ENCODE measurements around the gene ZNF618.

ZNF618 gene

DNA sequence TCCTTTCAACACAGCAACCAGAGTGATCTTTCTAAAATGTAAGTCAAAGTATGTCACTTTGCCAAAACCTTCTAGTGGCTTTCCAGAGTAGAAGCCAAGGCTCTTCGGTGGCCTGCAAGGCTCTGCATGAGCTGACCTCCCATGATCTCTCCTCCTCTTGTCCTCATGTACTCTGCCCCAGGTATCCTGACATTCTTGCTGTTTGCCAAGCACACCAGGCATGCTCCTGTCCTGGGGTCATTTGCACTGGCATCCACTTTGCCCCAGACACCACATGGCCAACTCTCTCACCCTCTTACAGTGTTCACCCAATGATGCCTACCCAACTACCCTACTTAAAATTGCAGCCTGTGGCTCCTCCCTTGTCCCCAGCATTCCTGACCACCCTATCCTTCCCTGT is 86.3 kb downstream of the ZNF618 start:
- DNase-seq: no peak

DNA sequence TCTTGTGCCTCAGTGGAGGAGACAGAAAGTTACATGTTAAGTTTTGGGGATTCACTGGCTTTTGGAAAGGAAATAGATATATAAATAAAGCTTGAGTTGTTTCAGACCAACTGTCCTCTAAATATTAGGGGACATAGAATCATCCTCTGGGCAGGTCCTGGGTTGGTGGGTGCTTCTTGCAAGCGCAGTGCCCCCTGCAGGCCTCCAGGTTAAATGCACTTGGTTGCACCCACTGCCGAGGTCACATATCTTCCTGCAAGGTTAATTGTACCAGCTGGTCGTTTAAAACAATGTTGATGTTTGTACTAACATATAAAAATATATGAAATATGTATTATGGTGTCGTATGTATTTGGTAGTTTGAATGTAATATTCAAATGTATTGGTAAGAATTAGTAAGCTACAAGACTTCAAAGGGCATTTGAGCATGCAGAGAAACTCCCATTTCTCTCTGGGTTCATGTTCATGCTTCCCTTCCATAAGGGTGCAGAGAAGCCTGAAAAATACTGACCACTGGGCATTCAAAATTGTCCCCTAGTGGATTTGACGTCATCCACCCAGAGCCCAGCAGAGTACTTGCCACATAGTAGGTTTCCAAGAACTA is 87.0 kb downstream of the ZNF618 start:
- DNase-seq: no peak

DNA sequence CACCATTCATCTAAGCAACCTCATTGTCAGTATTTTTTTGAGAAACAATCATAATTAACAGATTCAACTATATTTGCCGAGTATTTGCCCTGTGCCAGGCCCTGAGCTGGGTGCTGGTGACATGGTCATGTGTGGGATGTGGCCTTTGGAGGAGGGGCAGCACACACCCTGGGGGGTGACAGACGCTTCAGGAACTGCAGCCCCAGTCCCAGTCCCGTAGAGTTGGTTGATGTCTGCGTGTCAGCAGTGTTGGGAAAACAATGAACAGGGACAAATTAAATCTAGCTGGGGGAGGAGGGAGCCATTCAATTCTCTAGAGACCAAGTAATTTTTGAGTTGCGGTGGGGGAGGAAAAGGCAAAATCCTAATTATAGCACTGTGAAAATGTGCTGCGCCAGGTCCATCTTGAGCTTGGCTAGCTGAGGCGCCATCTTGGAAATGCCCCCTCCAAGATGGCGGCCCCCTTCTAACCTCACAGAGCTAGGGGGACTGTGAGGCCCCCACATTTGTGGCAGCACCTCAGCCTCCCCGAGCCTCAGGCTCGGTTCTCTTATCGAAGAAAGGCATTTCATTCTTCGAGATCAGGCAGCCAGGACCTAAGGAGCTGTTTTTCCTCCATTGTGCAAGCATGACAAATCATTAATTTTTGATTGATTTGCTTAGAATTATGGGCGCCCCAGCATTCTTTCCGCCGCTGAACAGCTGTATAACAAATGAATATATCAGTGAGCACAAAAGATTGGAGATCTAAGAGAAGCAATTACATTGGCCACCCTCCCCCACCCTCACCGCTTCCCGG is 87.8 kb downstream of the ZNF618 start:
- no peak for DNase-seq

DNA sequence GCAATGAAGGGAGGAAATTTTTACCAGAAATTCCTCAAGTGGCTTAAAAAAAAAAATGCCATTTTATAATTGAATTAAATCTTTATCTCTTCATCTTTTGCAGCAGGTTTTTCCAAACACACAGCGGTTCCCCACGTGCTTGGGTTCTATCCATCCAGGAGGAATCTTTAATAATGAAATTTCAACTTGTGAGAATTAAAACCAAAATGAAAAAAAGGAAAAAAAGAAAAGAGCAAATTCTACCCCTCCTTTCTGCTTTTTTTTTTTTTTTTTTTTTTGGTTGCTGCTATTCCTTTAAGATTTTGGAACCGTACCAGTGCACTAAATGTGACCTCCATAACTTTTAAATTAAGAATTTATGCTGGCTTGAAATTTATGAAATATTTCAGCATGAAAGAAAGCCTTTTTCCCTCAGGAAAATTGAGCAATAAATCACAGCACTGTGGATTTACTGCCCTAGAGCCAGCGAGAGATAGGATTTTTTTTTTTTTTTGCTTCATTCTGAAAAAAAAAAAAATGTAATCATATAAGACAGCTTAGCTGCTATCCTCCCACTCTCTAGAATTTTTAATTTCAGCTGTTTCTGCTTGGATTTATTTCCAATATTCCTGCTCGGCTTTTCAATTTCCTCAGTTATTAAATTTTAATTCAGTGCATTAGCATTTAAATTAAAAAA is 88.5 kb downstream of the ZNF618 start:
- DNase-seq: no peak

DNA sequence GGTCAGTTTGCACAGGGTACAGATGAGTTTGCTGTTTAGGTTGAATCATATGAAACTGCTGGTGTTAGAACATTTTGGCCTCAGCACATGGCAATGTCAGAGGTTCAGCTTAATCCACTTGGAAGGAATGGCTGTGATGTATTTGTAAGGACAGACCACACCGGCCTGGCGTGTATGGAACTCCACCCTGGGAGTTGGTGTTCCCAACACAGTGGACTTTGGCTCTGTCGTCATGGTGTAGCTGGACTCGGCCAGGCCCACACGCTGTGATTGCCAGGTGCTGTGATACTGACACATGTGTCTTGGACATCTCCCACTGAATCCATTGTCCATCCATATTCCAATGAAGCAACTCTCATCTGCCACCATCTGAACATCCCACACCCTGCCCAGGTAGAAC is 90.3 kb downstream of the ZNF618 start:
- no peak for DNase-seq

DNA sequence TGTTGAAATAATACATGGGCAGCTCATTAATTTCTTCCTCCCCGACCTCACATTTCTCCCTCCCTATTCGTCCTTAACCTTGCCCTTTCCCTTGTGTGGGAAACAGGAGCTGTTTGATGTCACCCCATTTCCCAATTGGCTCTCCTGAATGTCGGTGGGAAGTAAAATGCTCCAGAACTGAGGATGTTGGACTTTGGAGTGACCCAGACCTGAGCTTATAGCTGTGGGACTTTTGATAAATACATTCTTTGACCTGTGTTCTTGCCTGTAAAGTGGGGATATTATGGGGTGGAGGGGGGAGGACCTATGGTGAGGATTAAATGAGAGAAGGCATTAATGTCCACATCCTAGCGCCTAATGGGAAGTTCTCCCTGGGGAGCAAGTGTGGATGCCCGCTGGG is 91.3 kb downstream of the ZNF618 start:
- DNase-seq: no peak

DNA sequence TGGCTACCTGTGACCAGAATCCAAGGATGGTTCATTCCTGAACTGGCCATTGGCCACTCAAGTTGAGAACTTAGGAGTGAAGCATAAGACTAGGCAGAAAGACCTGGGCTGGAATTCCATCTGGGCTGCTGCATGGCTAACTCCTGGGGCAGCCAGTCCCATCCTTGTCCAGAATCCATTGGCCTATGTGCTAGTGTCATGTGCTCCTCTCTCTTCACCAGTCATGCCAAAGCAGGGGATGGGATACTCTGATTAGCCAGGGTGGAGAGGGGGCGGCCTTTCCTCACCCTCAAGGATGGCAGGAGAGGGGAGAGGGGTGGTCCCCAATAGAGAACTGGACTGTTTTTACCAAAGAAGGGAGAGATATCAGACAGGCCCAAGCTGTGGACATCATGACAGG is 93.2 kb downstream of the ZNF618 start:
- no peak for DNase-seq

DNA sequence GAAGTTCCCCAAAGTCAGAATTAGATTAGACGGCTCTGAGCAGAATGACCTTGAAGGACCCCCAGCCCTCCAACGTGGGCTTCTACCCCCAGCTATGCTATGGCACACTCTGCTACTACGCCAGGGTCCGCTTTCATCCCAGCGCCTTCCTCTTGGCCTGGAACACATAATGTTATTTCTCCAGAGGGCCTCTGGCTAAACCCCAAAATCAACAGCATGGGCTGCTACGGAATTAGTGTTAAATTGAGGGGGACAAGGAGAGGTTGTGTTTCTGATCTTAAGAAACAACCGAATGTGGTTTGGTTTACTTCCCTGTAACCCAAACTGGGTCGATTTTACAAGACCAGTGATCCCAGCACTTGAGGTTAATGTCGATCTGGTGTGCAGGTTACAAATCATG is 97.1 kb downstream of the ZNF618 start:
- DNase-seq: no peak

DNA sequence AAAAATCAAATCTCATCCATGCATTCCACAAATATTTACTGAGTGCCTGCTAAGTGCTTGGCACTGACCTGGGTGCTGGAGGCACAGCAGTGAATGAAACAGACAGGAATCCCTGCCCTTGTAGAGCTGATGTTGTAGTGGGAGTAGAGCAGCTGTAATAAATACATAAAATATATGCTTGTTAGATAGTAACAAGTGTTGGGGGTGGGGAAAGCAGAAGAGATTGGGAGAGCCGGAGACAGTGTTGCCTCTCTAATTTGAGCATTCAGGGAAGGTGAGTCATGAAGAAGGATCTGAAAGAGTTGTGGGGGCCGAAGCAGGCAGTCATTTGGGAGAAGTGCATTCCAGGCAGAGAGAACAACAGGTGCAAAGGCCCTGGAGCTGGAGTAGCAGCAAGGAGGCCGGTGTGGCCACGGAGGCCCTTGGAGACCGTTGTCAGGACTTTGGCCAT is 97.9 kb downstream of the ZNF618 start:
- DNase-seq: no peak

DNA sequence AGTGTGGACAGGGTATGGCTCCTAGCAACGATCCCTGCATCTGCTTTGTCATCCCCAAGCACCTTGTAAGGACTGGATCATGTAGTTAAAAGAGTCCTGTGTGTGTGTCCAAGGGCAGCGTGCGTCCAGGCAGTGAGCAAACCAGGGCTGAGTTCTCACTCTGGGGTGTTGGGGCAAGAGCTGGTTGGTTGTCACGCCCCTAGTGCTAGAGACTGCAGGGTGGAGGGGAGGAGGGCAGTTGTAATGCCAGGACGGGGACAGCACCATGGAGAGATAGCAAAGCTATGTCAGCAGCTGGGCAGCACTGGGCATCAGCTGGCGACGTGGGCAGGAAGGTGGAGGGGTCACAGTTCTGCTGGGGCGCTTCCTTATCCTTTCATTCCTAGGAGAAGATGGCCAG is 100.8 kb downstream of the ZNF618 start:
- DNase-seq: no peak

DNA sequence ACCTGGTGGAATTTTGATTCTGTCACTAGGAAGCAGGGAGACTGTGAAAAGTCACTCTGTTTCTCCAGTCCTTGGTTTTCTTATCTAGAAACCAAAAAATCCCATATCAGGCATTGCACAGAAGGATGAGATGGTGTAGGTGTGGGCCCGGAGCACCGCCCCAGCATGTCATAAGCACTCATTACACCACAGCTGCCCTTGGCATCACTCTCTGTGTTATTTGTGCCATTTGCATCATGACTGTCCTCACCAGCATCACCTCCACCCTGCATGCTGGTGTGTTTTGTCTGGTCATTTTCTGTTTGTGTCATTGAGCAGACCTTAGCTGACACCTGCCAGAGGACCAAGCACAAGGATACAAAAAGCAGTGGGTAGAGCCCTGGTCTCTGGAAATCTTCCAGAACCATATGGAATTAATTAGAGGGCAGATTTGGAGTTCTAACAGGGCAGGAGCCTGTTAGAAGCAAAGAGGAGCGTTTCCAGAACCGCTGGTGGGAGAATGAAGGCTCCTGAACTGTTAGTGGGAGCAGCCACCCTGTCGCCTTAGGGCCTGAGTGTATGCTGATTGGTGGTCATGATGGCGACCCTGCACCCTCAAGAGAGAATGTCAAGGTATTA is 102.7 kb downstream of the ZNF618 start:
- DNase-seq: no peak

DNA sequence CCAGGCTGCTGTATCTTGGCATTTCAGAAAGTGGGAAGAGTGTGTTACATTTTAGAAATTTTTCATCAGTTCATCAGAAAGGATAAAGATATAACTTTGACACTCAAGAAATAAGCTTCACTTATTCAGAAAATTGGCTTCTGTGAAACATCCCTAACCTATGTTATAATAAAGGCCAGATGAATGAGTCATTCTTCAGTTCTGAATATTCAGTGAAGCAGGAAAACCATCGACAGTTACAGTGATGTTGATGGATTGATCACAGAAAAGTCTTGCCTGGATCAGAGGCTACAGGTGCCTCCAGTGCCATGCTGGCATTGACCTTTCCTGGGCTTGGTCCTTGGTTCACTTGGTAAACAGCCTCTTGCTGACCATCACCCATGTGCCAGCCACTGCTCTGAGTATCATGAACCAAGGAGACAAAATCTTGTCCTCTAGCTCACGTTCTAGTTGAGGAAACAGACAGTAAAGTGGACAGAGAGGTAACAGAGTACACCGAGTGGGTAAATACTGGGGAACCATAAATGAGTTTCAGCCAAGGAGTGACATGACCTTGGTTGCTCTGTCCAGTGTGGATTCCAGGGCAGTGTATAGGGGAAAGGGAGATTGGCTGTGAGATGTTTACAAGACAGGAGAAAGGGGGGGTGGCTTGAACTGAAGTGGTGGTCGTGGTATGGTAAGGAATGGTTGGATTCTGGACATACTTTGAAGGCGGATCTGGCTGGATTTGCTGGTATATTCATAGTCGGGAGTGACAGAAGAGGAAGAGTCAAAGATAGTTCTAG is 103.4 kb downstream of the ZNF618 start:
- no peak for DNase-seq

DNA sequence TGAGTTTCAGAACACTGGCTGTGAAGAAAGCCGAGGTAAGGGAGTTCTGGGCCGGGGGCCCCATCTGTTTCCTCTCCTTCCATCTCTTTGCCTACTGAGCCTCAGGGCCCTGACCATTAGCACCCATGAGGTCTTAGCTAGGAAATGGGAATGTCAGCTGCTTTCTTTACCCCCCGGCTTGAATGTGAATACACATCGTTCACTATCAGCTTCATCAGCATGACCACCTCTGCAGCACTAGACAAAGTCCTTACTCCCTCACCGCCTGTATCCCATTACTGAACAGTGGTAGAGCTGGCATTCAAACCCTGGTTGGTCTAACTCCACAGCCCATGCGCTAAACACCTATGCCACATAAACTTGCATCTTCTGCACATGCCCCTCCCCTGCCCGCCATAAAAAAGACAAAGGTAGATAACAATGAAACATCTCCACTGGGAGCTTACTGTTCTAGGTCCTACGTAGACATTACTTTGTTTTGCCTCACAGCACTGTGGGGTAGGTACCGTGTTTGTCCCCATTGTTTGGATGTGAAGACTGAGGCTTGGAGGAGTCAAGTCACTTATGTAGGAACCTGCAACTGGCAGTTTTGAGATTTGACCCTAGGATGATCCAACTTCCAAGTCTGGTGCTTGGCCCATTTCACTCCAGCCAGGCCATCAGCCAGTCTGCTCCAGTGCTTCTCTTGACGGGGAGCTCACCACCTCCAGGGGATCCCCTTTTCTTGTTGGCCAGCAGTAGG is 108.7 kb downstream of the ZNF618 start:
- no peak for DNase-seq

DNA sequence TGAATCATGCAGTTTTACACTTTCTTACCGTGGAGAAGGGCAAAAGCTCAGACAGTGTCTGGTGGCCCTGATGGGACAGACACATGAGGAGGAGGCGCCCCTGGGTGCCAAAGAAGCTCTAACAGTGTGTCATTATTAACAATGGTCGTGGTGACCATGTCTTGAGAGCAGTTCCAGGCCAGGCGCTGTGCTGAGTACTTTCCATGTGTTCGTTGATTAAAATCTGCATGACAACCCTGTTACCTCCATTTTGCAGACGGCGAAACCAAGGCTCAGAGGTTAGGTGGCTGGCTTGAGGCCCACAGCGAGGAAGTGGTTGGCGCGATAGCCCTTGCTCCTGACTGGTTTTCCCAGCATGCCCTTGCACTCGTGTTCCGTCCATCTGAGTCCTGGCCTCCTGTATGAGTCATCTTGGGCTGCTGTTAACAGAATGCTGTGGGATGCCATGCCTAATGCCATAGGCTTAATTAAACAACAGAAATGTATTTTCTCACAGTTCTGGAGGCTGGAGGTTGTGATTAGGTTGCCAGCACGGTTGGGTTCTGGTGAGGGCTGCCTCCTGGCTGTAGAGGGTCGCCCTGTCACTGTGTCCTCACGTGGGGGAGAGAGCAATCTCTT is 110.0 kb downstream of the ZNF618 start:
- no peak for DNase-seq

DNA sequence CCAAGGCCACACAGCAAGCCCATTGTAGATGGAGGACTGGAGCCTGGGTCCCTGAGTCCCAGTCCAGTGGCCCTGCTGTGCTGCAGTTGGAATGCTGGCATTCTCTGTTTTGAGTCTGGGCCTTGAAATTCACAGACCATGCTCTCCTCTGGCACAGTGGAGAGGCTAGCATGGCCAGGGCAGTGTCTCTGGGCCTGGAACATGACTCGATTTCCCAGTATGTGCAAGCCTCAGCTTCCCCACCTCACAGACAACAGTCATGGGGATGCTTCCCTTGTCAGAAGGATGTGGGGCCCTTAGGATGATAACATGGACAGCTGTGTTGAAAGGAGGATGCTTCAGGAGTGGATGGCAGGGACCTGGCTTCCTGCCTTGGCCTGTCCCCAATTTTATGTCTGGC is 110.8 kb downstream of the ZNF618 start:
- no peak for DNase-seq

DNA sequence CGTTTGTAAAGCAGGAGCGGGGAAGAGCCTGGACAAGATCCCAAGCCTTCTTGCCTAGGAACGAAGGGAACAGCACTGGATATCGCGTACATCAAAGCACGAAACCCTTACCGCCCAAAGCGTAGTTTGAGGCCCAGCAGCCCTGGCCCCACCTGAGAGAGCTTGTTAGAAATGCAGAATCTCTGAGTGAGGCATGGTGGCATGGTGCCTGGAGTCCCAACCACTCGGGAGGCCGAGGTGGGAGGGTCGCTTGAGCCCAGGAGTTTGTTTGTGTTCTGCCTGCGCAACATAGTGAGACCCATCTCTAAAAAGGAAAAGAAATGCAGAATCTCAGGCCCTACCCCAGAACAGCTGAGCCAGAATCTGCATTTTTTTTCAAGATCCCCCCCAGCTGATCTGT is 111.4 kb downstream of the ZNF618 start:
- no peak for DNase-seq

DNA sequence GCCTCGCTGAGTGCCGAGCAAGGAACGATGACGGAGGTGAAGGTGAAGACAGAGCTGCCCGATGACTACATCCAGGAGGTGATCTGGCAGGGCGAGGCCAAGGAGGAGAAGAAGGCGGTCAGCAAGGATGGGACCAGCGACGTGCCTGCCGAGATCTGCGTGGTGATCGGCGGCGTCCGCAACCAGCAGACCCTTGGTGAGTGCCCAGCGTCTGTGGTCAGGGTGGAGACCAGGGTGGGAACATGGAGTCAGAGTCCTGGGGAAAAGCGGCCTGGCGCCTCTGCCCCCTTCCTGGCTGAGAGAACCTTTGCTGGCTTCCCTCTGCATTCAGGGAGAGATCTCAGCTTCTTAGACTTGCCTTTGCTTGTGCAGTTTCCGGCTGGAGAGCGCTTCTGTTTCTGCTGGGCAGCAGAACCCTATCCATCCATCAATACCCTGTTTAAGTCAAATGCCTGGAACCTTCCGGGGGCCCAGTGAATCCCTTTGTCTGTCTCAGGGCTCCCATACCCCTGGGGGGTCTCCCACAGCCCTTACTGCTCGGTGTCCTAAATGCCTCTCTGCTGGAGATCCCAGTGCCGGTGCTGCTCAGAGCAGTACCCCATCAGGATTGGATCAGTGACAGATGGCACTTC is 112.4 kb downstream of the ZNF618 start:
- DNase-seq: no peak

DNA sequence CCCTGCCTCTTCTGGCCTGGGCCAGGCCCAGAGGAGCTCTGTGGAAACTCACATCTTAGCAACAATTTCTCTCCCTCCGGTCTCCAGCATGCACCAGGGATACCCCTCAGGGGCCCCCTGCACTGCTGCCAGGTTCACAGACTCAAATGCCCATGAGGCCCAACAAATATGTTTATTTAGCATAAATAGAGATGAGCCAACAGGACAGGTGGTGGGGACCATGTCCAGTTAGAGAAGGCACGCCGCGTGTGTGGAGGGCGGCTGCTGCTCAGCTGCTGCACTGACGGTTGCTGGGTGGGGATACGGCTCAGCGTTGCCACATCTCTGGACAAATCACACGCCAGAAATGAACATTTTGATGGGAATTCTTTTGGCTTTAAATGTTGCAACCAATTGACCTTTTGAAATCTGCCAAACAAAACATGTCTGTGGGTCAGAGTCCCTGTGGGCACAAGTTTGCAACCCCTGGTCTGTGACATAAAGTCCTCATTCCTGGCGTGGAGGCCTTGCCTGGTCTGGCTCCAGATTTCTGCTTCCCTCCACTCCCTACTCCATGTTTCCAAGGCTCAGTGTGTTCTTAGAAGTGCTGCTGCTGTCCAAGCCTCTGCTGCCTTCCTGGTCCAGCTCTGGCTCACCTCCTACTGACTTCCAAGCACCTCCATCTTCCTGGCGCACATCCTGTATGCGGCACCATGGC is 113.1 kb downstream of the ZNF618 start:
- DNase-seq: no peak

DNA sequence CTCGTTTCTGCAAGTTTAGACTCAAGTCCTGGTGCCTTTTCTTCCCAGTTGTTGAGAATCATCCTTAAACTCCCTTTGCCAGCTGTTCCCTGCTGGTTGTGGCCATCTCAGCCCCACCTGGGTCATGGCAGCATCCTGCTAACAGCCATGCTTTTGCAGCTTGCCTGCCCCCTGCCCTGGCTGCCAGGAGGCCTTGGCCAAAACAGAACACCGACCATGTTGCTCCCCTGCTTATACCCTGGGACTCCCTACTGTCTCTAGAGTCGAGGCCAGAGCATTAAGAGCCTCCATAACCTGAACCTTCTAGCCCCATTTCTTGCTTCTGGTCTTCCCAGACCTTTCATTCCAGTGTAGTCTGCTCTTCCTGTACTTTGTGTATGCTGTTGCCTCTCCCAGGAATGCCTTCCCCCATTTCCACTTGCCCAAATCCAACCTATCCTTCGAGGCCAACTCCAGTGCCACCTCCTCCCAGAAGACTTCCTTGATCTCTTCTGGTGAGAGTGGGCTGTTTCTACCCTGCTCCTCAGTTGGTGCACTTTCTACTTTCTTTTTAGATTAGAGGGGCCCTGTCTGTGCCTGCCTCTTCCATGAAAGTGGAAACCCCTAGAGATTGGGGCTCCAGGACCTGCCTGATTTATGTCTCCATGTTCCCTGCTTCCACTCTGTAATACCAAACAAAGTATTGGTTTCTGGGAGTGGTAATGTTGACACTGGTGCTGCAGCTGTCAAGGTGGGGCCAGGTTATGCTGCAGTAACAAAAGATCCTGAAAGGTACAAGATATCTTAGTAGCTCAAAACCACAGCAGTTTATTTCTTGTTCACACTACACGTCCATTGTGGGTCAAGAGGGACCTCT is 113.8 kb downstream of the ZNF618 start:
- DNase-seq: no peak

DNA sequence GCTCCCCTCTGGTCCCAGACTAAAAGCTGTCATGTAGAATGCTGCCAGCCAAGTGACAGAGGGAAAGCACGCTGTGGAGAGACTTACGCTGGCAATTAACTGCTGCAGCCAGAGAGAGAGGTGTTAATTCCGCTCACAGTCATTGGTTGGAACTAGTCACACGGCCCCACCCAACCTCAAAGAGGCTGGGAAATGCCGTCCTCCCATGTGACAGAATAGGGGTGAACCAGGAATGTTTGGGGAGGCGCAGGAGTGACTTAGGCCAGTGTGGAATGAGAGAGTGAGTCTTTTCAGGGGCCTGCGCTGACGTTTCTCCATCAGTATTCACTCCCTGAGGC is 114.4 kb downstream of the ZNF618 start:
- DNase-seq: no peak

Data from NCI-H1048 (cell line).